GM21723 (cell line): ENCODE results near the gene MCF2.
A peak's percentile ranks its signal among the peaks of the same experiment; 100 is the strongest.

Source experiments
- ATAC-seq: cut with Tn5 transposase; IDR thresholded peaks from one replicate; pipeline ENCODE4 v1.9.1; 2021; ENCODE audit warnings: mild to moderate bottlenecking, moderate library complexity; ENCODE audit not compliant: unreplicated experiment

The MCF2 gene

DNA sequence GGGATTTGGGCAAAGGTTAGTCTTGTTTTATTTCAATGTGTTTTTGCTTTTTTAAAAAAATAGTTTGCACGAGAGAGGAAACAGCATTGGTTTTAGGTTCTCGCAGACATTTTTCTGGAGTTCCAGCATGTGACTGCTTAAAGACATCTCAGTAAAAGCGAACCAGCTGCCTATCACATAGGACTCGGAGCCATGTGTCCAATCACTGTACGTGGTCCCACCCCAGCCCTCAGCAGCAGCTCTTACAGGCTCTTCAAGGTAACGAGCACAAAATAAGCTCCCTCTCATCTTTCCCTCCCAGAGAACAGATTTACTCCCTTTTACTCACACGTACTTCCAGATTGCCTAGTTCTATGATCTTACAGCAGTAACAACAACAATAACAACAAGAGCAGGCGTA, 68.7 kb downstream of the MCF2 start:
- no peak for ATAC-seq

- no peak for ATAC-seq
Observed at GRCh38 chrX:139600105-139600504, 107.9 kb downstream of the MCF2 start.

- no peak for ATAC-seq
Observed at GRCh38 chrX:139596068-139596467, 111.9 kb downstream of the MCF2 start.

- ATAC-seq: no peak
Observed at GRCh38 chrX:139585613-139586012, 122.4 kb downstream of the MCF2 start.

- no peak for ATAC-seq
Observed at GRCh38 chrX:139581068-139581467, 126.9 kb downstream of the MCF2 start.

- no peak for ATAC-seq
Observed at GRCh38 chrX:139566981-139567380, 141.0 kb downstream of the MCF2 start.

GRCh38 chrX:139563251-139563650, 144.7 kb downstream of the MCF2 start:
- ATAC-seq: no peak

- no peak for ATAC-seq
Observed at GRCh38 chrX:139560221-139560620, 147.7 kb downstream of the MCF2 start.

DNA sequence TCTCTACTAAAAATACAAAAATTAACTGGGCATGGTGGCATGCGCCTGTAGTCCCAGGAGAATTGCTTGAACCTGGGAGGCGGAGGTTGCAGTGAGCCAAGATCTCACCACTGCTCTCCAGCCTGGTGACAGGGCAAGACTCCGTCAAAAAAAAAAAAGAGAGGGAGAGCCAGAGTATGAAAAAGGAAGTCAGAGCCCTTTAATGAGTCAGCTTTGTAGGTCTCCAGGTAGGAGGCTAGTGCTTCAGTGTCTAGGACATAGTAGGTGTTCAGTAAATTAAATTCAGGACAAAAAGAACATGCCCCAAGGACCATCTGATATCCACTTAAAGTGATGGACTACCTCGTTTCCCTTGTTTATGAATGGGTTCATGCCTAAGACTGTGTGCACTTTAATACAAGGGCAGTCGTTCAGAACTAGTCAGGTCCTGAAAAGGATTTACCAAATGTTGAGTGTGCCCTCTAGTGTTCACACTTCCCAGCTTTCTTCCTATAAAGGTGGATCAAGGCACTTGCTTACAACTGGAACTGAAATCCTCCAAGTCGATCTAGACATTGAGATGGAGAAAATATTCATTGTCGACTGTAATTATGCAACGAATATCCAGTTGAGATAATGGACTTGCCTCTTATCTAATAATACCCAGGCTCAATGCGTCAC, 148.5 kb downstream of the MCF2 start:
- ATAC-seq: peak; percentile 87

DNA sequence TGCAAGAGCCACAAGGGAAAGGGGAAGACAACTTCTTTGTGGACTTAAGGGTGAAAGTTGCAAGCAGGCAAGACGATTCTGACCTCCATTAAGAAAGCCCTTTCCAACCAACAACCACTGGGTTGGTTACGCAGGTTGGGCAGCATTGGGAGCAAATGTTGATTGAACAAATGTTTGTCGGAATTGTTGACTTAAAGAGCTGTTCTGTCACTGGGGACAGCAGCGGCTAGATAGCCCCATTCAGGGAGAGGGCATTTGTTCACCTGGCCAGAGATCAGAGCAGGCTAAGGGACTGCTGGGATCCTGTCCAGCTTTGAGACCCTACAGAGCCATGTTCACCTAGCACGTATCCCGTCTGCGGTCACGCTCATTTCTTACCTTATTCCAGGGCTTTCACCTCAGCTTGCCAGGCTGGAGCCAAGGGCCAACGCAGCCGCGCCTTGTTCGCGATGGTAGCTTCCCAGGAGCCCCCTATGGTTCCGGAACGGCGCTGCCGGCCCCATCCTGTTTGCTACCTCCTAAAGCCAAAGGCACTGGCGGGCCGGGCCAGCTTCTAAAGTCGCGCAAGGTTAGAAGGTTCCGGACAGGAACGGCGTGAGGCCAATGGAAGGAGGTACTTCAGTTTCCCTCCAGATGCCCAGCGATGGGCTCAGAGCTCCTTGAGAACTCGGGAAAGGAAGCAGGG, 152.8 kb downstream of the MCF2 start:
- no peak for ATAC-seq

GRCh38 chrX:139554376-139554775, 153.6 kb downstream of the MCF2 start:
- ATAC-seq: peak; percentile 26

GRCh38 chrX:139544591-139544990, 163.4 kb downstream of the MCF2 start:
- ATAC-seq: no peak

- no peak for ATAC-seq
Observed at GRCh38 chrX:139543920-139544319, 164.0 kb downstream of the MCF2 start.

- no peak for ATAC-seq
Observed at GRCh38 chrX:139542652-139543051, 165.3 kb downstream of the MCF2 start.

DNA sequence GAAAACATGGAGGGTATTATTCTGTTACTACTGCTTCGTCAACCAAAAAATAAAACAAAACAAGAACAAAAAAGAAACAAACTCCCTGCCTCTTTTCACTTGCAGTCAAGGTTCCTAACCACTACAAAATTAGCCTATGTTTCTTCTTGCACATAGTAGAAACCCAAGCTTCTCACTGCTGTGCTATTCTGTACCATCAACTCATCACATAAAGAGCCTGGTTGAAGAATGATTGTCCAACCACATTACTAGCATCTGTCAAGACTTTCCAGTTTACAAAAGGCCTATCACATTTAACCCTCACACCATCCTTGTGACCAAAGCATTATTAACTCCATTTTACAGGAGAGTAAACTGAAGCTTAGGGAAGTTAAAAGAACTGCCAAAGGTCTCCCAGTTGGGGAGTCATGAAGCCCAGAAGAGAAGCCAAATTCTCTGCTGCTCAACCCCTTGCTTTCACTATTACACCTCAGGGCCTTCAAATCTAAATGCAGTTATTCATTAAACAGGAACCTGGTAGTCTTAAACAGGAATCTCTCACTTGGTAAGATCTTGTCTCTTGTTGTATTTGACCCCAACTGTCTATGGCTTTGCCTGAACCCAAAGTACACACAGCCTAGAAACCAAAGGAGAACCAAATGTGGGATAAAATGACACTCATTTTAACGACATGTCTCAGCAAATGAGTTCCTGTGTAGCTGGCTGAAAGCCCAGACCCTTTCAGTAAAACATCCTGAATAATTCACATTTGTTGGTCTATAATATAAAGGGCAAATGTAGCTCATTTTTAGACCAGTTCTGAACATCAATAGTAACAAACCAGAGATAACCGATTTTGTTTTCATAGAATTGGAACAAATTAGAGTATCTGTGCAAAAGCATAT, 168.8 kb downstream of the MCF2 start:
- no peak for ATAC-seq

- no peak for ATAC-seq
Observed at GRCh38 chrX:139533444-139533843, 174.5 kb downstream of the MCF2 start.

GRCh38 chrX:139532834-139533233, 175.1 kb downstream of the MCF2 start:
- no peak for ATAC-seq
